Hypothalamus (tissue), 51 donors: ENCODE data around the gene BCL7C.
"Not testable (repeated sequence)": the region's sequence is repeated elsewhere in the genome, so short reads cannot be mapped to it uniquely, and the experiment has no call there.

Source experiments
- DNase-seq, 51 donors: peaks; one replicate each; lab custom pipeline; 2025; lab: John Stamatoyannopoulos, UW

The BCL7C gene

GRCh38 chr16:30874244-30874820 is 19.5 kb downstream of the BCL7C start:
- no peak for DNase-seq

- no peak for DNase-seq
These were observed 23.0 kb downstream of the BCL7C start for GRCh38 chr16:30870904-30871303.

GRCh38 chr16:30867747-30868146 is 26.1 kb downstream of the BCL7C start:
- DNase-seq, result no peak

GRCh38 chr16:30866031-30866430 is 27.8 kb downstream of the BCL7C start:
- DNase-seq, result no peak

- not testable (repeated sequence) for DNase-seq
These were observed 30.7 kb downstream of the BCL7C start for GRCh38 chr16:30863178-30863577.

GRCh38 chr16:30860729-30861128 is 33.1 kb downstream of the BCL7C start:
- DNase-seq, result not testable (repeated sequence)

GRCh38 chr16:30858829-30859423 is 35.0 kb downstream of the BCL7C start:
- no peak for DNase-seq

- DNase-seq, result no peak
These were observed 35.8 kb downstream of the BCL7C start for GRCh38 chr16:30858111-30858495.

GRCh38 chr16:30853758-30854157 is 40.1 kb downstream of the BCL7C start:
- DNase-seq, result no peak

- no peak for DNase-seq
These were observed 43.6 kb downstream of the BCL7C start for GRCh38 chr16:30850246-30850645.

- DNase-seq, result no peak
These were observed 47.1 kb downstream of the BCL7C start for GRCh38 chr16:30846649-30847402.

- peak in 34 of 51 donors; percentile 0 to 80 (median 28) for DNase-seq
These were observed 49.0 kb downstream of the BCL7C start for GRCh38 chr16:30844671-30845449.

GRCh38 chr16:30844346-30844670 is 49.6 kb downstream of the BCL7C start:
- DNase-seq, result no peak

- no peak for DNase-seq
These were observed 50.4 kb downstream of the BCL7C start for GRCh38 chr16:30843501-30843900.

- DNase-seq, result no peak
These were observed 50.9 kb downstream of the BCL7C start for GRCh38 chr16:30842971-30843370.

GRCh38 chr16:30841332-30841731 is 52.5 kb downstream of the BCL7C start:
- DNase-seq, result no peak

- DNase-seq, result no peak
These were observed 53.3 kb downstream of the BCL7C start for GRCh38 chr16:30840611-30841010.

GRCh38 chr16:30839523-30840227 is 54.2 kb downstream of the BCL7C start:
- no peak for DNase-seq

- DNase-seq, result no peak
These were observed 54.9 kb downstream of the BCL7C start for GRCh38 chr16:30838876-30839471.

- DNase-seq, result no peak
These were observed 56.0 kb downstream of the BCL7C start for GRCh38 chr16:30837904-30838303.
